ENCODE data around the gene VSIG10L.

DNA sequence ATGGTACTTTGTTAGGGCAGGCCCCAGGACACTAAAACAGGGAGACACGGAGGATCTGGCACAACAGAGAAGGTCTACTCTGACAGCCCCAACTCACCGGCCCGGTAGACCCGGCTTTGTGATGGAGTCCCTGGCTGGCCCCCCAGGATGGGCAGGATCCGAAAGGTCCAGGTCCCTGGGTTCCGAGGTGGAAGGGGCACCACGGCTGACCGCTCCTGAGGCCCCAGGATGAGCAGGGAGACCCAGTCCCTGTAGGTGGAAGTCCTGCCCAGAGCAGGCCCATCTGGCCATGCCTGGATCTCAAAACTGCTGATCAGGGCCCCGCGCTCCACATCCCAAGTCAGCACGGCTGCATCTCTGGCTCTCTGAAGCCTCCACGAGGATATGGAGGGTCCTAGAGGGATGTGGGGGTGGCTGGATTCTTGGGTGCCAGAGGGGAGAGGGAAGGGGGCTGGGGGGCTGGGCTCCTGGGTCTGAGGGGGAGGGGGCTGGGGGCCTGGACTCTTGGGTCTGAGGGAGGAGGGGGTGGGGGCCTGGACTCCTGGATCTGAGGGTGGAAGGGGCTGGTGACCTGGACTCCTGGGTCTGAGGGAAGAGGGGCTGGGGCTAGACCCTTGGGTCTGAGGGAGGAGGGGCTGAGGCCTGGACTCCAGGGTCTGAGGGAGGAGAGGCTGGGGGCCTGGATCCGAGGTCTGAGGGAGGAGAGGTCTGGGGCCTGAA, 4.6 kb downstream of the VSIG10L start:
- TF ChIP-seq, protein P1, sequence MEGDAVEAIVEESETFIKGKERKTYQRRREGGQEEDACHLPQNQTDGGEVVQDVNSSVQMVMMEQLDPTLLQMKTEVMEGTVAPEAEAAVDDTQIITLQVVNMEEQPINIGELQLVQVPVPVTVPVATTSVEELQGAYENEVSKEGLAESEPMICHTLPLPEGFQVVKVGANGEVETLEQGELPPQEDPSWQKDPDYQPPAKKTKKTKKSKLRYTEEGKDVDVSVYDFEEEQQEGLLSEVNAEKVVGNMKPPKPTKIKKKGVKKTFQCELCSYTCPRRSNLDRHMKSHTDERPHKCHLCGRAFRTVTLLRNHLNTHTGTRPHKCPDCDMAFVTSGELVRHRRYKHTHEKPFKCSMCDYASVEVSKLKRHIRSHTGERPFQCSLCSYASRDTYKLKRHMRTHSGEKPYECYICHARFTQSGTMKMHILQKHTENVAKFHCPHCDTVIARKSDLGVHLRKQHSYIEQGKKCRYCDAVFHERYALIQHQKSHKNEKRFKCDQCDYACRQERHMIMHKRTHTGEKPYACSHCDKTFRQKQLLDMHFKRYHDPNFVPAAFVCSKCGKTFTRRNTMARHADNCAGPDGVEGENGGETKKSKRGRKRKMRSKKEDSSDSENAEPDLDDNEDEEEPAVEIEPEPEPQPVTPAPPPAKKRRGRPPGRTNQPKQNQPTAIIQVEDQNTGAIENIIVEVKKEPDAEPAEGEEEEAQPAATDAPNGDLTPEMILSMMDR (IDR thresholded peaks at IDR 0.05), result no peak
- TF ChIP-seq POLR2A (IDR thresholded peaks at IDR 0.05), result no peak
